Measurements from ENCODE around the gene SPRYD3.

Gene SPRYD3

DNA sequence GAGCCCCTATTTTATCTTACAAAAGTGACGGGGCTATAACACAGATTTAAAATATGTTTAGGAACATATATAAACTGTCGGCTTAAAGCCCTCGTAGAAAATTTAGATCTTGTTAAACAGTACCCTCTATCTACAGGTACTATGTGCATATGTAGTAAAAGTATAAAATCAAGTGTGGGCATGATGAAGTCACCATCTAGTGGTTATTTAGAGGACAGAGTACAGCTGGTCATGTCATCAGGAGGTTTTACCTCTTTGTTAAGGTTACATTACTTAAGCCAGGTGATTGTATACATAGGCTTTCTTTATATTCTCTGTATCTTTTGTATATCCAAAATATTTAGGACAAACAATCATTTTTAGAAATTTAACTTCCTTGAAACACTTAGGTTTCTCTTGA lies 47.6 kb downstream of the SPRYD3 start:
- TF ChIP-seq TAF1 (IDR thresholded peaks at IDR 0.05; ENCODE audit: borderline replicate concordance, insufficient read depth, low read length): no peak
- TF ChIP-seq POLR2AphosphoS5 (IDR thresholded peaks at IDR 0.05; ENCODE audit: low read depth, low read length): no peak
- TF ChIP-seq, protein P1, sequence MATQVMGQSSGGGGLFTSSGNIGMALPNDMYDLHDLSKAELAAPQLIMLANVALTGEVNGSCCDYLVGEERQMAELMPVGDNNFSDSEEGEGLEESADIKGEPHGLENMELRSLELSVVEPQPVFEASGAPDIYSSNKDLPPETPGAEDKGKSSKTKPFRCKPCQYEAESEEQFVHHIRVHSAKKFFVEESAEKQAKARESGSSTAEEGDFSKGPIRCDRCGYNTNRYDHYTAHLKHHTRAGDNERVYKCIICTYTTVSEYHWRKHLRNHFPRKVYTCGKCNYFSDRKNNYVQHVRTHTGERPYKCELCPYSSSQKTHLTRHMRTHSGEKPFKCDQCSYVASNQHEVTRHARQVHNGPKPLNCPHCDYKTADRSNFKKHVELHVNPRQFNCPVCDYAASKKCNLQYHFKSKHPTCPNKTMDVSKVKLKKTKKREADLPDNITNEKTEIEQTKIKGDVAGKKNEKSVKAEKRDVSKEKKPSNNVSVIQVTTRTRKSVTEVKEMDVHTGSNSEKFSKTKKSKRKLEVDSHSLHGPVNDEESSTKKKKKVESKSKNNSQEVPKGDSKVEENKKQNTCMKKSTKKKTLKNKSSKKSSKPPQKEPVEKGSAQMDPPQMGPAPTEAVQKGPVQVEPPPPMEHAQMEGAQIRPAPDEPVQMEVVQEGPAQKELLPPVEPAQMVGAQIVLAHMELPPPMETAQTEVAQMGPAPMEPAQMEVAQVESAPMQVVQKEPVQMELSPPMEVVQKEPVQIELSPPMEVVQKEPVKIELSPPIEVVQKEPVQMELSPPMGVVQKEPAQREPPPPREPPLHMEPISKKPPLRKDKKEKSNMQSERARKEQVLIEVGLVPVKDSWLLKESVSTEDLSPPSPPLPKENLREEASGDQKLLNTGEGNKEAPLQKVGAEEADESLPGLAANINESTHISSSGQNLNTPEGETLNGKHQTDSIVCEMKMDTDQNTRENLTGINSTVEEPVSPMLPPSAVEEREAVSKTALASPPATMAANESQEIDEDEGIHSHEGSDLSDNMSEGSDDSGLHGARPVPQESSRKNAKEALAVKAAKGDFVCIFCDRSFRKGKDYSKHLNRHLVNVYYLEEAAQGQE (IDR thresholded peaks at IDR 0.05; ENCODE audit: insufficient read depth in 1 of 2, low read depth in 2 of 2, low read length in 2 of 2): no peak
- TF ChIP-seq FOXP2 (optimal IDR thresholded peaks at IDR 0.05; ENCODE audit: borderline replicate concordance, extremely low read depth, extremely low read length, insufficient read depth): no peak
- no peak for TF ChIP-seq SIN3A (IDR thresholded peaks at IDR 0.05; ENCODE audit: borderline replicate concordance, insufficient read depth, low read length)

DNA sequence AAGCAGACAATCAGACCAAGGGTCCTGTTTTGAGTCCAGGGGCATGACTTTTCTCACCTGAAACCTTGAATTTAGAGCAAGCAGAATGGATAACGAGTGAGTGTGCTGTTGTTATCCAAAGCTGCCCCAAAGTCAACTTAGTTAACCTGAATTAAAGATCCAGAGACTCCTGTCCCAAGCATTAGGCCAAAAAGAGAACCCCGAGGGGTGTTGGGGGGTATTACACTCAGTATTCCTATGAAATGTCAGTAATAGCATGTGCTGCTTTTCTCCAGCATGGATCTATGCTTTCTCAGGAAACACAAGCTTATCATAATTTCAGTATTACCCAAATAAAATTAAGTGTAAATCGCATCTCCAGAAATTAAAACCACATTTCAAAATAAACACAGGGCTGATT lies 53.9 kb downstream of the SPRYD3 start:
- TF ChIP-seq SIN3A (IDR thresholded peaks at IDR 0.05; ENCODE audit: borderline replicate concordance, insufficient read depth, low read length): no peak
- 0 out of 2 replicates have a peak, but pooled peaks have one; percentile 40 for TF ChIP-seq POLR2AphosphoS5 (IDR thresholded peaks at IDR 0.05; ENCODE audit: low read depth, low read length)
- TF ChIP-seq, protein P1 (IDR thresholded peaks at IDR 0.05; ENCODE audit: insufficient read depth in 1 of 2, low read depth in 2 of 2, low read length in 2 of 2): no peak

DNA sequence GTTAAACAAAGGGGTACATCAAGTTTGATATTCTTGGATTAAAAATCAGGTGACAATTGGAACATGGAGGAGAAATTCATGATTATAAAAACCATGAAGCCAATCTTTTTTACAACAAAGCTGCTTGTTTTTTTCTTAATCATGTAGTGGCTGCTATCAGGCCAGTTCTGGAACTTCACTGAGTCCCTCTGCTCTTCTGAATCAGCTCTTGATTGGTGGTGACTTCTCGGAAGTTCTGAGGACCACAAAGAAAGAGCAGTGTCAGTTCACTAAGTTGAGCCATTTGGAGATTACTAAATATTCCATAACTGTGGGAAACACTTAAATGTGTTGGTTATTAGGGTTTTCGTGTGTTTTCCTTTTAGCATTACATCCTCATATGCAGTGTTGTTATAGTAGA lies 64.5 kb downstream of the SPRYD3 start:
- TF ChIP-seq SIN3A (IDR thresholded peaks at IDR 0.05; ENCODE audit: borderline replicate concordance, insufficient read depth, low read length): no peak
